Ectodermal cell (in vitro differentiated cells): ENCODE data around the gene VASN.

Experiments used
- H3K27ac ChIP-seq: 2 replicates; pipeline ENCODE4 v1.7.0; 2013; ENCODE audit warnings: mild to moderate bottlenecking, low read depth, low read length; ENCODE audit not compliant: insufficient read depth, poor library complexity, severe bottlenecking
- H3K27me3 ChIP-seq: 2 replicates; pipeline ENCODE4 v1.7.0; 2013; ENCODE audit warnings: mild to moderate bottlenecking, low read length; ENCODE audit not compliant: insufficient read depth, control insufficient read depth, poor library complexity, severe bottlenecking
- H3K36me3 ChIP-seq: one replicate; pipeline ENCODE4 v1.7.0; 2013; ENCODE audit warnings: low read length; ENCODE audit not compliant: control insufficient read depth, insufficient read depth
- H3K4me1 ChIP-seq: one replicate; pipeline ENCODE4 v1.7.0; 2013; ENCODE audit warnings: low read length; ENCODE audit not compliant: control insufficient read depth, insufficient read depth
- H3K4me3 ChIP-seq: 2 replicates; pipeline ENCODE4 v1.7.0; 2013; ENCODE audit warnings: low read depth, low read length, control low read depth; ENCODE audit not compliant: insufficient read depth
- H3K9me3 ChIP-seq: 2 replicates; pipeline ENCODE4 v1.7.0; 2013; ENCODE audit warnings: mild to moderate bottlenecking, low read length, moderate library complexity; ENCODE audit not compliant: control insufficient read depth
- WGBS, 2 experiments: methylation state at CpG; one replicate each; pipeline ENCODE4 v1.1.7; 2013; ENCODE audit warnings: missing lambda C conversion rate in 2 of 2; 5-methylcytosine and 5-hydroxymethylcytosine counted together

VASN gene

GRCh38 chr16:4364196-4365013, 7.2 kb upstream of the VASN start:
- Histone ChIP-seq H3K36me3 (no peaks in the 10 kb centered on the region), H3K4me1 (no peaks in the 10 kb centered on the region), H3K27me3 (no peaks in the 10 kb centered on the region), H3K27ac (no peak overlapping the region), H3K4me3 (no peak overlapping the region), H3K9me3 (no peaks in the 10 kb centered on the region)
- 92 to 93% methylated on average over 37 of the region's 37 CpGs for WGBS, 2 experiments

- no peaks in the 10 kb centered on the region for H3K4me1 ChIP-seq
- H3K4me3 ChIP-seq: no peak overlapping the region
- no peaks in the 10 kb centered on the region for H3K9me3 ChIP-seq
- 94% methylated on average over 10 of the region's 10 CpGs for WGBS, 2 experiments
- no peak overlapping the region for H3K27ac ChIP-seq
- no peaks in the 10 kb centered on the region for H3K27me3 ChIP-seq
- no peaks in the 10 kb centered on the region for H3K36me3 ChIP-seq
These were observed 6.6 kb upstream of the VASN start for GRCh38 chr16:4365014-4365406.

- WGBS, 2 experiments: 94 to 96% methylated on average over 12 of the region's 12 CpGs
- Histone ChIP-seq H3K9me3 (no peaks in the 10 kb centered on the region), H3K27me3 (no peaks in the 10 kb centered on the region), H3K36me3 (no peaks in the 10 kb centered on the region), H3K4me1 (peaks cover 2% of the 10 kb centered on the region), H3K4me3 (no peak overlapping the region), H3K27ac (no peak overlapping the region)
These were observed 6.0 kb upstream of the VASN start for GRCh38 chr16:4365615-4366014.

- H3K9me3 ChIP-seq: no peaks in the 10 kb centered on the region
- no peaks in the 10 kb centered on the region for H3K27me3 ChIP-seq
- no peak overlapping the region for H3K4me3 ChIP-seq
- H3K27ac ChIP-seq: no peak overlapping the region
- 89 to 90% methylated on average over 13 of the region's 13 CpGs for whole genome bisulfite sequencing, 2 experiments
- peaks cover 6% of the 10 kb centered on the region for H3K4me1 ChIP-seq
- H3K36me3 ChIP-seq: no peaks in the 10 kb centered on the region
These were observed 5.6 kb upstream of the VASN start for GRCh38 chr16:4366016-4366415.

- no peak overlapping the region for H3K27ac ChIP-seq
- H3K27me3 ChIP-seq: peaks cover 4% of the 10 kb centered on the region
- no peaks in the 10 kb centered on the region for H3K36me3 ChIP-seq
- no peak overlapping the region for H3K4me3 ChIP-seq
- H3K9me3 ChIP-seq: no peaks in the 10 kb centered on the region
- peaks cover 13% of the 10 kb centered on the region for H3K4me1 ChIP-seq
- 92 to 97% methylated on average over 5 of the region's 5 CpGs for WGBS, 2 experiments
These were observed 4.2 kb upstream of the VASN start for GRCh38 chr16:4367393-4367856.

- Histone ChIP-seq H3K27ac (no peak overlapping the region), H3K4me3 (no peak overlapping the region), H3K36me3 (no peaks in the 10 kb centered on the region), H3K9me3 (no peaks in the 10 kb centered on the region), H3K27me3 (peaks cover 4% of the 10 kb centered on the region), H3K4me1 (peaks cover 29% of the 10 kb centered on the region)
- WGBS, 2 experiments: 87% methylated on average over 13 of the region's 13 CpGs
These were observed 2.5 kb upstream of the VASN start for GRCh38 chr16:4369007-4369733.

- peaks cover 38% of the 10 kb centered on the region for H3K4me1 ChIP-seq
- WGBS, 2 experiments: 95 to 97% methylated on average over 3 of the region's 3 CpGs
- no peak overlapping the region for H3K4me3 ChIP-seq
- no peaks in the 10 kb centered on the region for H3K9me3 ChIP-seq
- H3K27ac ChIP-seq: no peak overlapping the region
- H3K36me3 ChIP-seq: no peaks in the 10 kb centered on the region
- H3K27me3 ChIP-seq: peaks cover 4% of the 10 kb centered on the region
These were observed 1.5 kb upstream of the VASN start for GRCh38 chr16:4370151-4370550.

GRCh38 chr16:4370570-4371356, 885 bp upstream of the VASN start:
- Histone ChIP-seq H3K4me1 (peaks cover 42% of the 10 kb centered on the region), H3K27ac (no peak overlapping the region), H3K36me3 (no peaks in the 10 kb centered on the region), H3K9me3 (no peaks in the 10 kb centered on the region), H3K27me3 (peaks cover 4% of the 10 kb centered on the region), H3K4me3 (no peak overlapping the region)
- 87 to 91% methylated on average over 14 of the region's 14 CpGs for WGBS, 2 experiments

GRCh38 chr16:4372001-4372577, 441 bp downstream of the VASN start:
- Histone ChIP-seq H3K9me3 (no peaks in the 10 kb centered on the region), H3K4me1 (peaks cover 55% of the 10 kb centered on the region), H3K4me3 (peak overlapping the region; percentile 53), H3K27me3 (peaks cover 4% of the 10 kb centered on the region), H3K36me3 (no peaks in the 10 kb centered on the region), H3K27ac (no peak overlapping the region)
- whole genome bisulfite sequencing, 2 experiments: 2 to 3% methylated on average over 43 of the region's 43 CpGs
